GM12874 (cell line): ENCODE results near the gene MIEF1.

ENCODE experiments used
- TF ChIP-seq, protein P1 (sequence below): IDR thresholded peaks from 2 replicates; pipeline ENCODE4 v1.5.1; 2011; ENCODE audit warnings: low read depth, mild to moderate bottlenecking, control low read depth, low read length, moderate library complexity; ENCODE audit not compliant: insufficient read depth

MIEF1 gene

DNA sequence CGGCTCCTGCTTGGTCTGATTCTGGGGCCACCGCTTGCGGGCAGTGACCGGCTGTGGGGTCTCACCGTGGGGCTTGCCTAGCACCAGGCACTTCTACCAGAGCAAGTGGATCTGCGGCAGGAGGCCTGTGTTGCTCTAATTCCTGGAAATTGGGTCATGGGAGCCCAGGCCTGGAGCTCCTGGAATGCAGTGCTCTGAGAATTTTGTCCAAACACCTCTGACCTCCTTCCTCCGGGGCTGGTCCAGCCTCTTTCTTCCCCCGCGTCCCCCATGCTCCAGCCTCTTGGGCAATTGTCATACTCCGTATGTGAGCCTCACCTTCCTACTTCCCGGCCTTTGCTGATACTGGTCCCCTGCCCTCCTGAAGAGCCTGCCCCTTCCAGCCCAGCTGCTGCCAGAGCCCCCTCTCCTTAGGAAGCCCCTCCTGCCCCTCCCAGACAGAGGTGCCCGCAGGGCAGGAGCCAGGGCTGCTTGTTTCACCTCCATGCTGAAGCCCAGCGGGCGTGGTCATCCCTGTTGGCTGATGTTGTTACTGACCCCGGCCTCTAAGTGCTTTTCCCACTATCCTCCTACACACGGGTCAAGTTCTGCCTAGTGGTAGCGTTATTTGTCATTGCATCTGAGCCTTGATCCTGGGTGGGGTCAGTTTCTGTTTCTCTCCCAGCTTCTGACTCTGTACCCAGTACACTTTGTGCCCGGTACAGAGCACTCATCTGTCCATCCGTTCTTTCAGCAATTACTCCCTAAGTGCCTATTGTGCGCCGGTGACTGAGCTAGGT lies 35.7 kb upstream of the MIEF1 start:
- TF ChIP-seq, protein P1, sequence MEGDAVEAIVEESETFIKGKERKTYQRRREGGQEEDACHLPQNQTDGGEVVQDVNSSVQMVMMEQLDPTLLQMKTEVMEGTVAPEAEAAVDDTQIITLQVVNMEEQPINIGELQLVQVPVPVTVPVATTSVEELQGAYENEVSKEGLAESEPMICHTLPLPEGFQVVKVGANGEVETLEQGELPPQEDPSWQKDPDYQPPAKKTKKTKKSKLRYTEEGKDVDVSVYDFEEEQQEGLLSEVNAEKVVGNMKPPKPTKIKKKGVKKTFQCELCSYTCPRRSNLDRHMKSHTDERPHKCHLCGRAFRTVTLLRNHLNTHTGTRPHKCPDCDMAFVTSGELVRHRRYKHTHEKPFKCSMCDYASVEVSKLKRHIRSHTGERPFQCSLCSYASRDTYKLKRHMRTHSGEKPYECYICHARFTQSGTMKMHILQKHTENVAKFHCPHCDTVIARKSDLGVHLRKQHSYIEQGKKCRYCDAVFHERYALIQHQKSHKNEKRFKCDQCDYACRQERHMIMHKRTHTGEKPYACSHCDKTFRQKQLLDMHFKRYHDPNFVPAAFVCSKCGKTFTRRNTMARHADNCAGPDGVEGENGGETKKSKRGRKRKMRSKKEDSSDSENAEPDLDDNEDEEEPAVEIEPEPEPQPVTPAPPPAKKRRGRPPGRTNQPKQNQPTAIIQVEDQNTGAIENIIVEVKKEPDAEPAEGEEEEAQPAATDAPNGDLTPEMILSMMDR = no peak

DNA sequence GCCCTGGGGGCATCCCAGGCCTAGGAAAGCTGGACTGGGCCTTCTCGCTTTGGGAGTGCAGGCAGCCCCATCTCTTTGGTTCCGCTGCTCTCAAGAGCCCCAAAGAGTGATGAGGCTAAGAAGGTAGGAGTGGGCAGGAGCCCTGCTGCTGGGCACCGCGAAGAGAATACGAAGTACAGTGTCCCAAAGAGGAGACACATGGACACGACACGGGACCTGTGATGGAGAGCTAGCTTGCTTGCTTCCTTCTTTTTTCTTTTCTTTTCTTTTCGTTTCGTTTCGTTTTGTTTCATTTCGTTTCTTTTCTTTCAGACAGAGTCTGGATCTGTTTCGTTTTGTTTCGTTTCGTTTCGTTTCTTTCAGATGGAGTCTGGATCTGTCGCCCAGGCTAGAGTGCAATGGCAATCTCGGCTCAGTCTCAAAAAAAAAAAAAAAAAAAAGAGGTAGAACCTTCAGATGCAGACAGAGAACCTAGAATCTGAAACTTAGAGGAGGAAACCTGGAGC lies 34.6 kb upstream of the MIEF1 start:
- TF ChIP-seq, protein P1 = no peak

DNA sequence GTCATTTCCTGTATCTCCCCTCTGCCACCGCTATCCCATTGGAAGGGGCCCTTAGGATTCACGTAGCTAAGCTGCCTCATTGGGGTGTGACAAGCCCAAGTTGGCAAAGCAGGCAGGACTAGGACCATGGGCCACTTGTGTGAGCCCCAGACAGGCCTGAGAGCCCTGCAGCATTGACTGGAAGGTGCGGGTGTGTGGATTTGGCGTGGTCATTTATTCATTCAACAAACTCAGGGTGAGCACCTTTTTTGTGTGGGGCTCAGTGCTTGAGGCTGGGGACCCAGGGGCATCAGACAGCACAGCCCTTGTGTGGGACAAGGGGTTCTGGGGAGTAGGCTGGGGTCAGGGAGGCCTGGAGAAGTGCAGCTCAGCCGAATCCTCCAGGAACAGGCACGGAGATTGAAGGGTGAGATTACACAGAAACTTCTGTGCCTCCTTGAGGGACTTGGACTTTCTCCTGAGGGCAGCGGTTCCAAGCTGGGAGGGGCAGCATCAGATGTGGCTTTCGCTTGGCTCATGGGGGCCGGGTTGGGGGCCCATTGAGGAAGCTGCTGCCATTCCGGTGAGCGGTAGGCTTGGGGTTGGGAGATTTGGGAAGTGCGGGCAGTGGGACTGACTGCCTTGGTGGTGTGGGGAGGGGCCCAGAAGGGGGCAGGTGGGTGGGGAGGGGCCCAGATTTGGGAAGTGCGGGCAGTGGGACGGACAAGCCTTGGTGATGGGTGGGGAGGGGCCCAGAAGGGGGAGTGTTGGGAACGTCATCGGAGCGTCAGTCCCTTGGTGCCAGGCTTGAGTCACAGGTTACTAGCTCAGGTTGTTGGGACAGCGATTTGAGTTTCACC lies 33.4 kb upstream of the MIEF1 start:
- TF ChIP-seq, protein P1 = no peak

DNA sequence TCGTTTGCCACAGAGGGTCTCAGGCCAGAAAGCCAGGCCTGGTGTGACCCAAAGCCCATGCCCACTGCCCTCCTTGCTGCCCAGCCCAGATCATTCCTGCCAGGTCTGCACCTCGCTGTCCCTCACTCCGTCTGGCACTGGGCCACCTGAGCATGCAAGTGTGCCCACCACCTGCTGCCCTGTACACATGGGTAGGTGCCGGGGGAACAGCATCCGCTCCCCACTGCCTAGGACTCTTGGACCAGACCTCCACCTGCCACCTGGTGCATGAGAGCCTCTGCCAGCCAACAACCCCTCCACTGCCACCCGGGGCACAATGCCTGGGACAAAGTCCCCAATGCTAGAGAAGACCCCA lies 32.8 kb upstream of the MIEF1 start:
- TF ChIP-seq, protein P1 = no peak

DNA sequence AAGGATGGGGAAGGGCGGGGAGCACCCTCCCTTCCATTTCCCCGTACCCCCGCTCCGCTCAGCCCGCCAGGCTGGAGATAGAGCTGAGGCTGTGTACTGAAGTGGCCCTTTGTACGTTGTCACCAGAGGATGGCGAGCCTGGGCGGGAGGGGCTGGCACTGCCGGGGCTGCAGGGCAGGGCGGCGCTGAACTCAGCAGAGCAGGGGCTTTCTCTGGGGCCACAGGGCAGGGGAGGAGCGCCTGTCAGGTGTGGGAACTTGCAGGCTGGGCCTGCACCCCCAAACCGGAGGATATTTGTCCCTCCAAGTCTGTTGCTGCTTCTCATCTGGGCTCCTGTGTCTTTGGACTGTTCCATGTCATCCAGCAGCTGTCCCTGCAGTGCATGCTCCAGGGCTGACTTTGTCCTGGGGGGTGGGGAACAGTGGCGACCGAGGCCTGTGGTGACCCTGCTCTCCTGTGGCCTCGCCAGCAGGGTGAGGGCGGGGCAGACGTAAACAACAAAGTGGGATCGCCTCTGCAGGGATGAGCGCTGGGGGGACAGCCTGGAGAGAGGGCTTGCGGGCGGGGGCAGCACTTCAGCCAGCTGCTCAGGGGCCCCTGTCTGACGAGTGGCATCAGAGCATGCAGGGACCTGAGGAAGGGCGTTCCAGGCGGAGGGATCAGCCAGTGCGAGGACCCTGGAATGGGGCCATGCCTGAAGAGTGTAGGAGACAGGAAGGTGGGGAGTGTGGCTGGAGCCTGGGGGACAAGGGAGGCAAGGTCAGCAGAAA lies 32.2 kb upstream of the MIEF1 start:
- TF ChIP-seq, protein P1 = no peak

DNA sequence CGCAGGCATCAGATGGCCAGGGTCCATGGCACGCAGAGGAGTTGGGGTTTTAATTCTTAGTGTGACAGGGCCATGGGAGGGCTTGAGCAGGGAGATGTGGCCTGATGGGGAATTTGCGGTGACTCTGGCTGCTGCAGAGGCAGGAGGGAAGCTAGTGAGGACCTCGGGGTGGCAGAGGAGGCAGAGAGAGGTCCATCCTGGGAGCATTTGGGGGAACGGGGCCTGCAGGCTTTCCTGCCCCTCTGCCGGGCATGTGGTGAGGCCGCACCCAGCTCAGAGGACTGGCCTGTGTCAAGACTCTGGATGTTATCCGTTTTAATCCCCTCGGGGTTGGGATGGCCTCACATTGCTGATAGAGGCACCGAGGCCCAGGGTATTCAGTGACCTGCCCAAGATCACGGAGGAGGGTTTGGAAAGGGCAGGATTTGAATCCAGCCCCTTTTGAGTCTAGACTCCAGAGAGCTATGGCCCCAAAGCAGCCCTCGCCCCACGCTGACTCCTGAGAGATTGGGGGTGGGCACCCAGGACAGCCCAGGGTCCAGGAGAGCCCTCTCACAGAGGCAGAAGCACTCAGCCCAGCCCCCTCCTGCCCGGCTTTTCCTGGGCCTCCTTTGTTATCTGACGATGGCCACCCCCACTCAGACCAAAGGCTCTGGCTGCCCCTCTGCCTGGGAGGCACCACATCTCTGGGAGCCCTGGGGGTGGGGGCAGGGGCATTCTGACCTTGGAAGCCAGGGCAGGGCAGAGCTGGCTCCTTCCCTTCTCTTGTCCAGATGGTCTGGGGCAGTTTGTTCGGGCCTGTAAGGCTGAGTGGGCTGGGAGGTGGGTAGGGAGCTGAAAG lies 31.4 kb upstream of the MIEF1 start:
- TF ChIP-seq, protein P1 = no peak
